GM19240 (cell line): ENCODE results near the gene SLC13A2.

Source experiments
- DNase-seq: peaks from one replicate; pipeline ENCODE4 v3.0.0; 2011; ENCODE audit warnings: low spot score; ENCODE audit not compliant: insufficient read length

SLC13A2 gene

GRCh38 chr17:28491860-28492259 is 18.4 kb downstream of the SLC13A2 start:
- DNase-seq: no peak

DNA sequence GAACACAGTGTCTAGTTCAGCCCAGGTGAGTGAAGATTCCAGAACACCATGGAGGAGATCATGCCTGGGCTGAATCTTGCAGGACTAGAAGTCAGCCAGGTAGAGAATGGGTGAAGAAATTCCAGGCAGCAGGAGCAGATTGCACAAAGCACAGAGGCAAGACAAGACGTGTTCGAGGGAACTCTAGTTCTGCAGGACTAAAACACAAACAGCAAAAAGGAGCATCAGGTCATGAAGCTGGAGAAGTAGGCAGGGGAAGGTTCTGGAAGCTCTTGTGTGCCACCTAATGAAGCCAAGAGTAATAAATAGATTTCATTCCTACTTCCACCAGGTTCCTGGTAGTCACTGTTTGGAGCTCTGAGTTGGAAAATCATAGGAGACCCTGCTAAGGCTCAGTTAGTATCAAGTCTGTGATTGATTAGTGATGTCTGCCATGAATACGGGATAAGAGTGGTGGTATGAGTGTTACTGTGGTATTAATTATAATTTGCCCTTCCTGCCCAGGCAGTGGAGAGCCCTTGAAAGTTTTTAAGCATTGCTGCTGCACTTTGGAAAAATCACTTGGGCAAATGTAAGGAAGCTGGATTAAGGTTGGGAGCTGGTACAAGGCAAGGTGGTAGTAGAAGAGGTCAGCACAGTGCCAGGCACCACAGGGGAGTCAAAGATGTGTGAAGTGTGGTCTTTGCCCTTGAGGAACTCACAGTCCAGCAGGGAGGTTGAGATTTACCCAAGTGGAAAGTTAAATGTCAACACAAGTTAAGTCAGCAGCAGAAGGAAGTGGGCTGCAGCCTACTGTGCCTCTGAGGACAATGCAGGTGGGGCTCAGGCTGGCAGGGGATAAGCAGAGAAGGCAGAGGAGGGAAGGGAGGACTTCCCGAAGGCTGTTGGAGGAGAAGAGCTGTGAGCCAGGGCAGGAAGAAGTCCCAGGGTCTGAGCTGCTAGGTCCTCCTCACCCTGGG is 19.2 kb downstream of the SLC13A2 start:
- no peak for DNase-seq

DNA sequence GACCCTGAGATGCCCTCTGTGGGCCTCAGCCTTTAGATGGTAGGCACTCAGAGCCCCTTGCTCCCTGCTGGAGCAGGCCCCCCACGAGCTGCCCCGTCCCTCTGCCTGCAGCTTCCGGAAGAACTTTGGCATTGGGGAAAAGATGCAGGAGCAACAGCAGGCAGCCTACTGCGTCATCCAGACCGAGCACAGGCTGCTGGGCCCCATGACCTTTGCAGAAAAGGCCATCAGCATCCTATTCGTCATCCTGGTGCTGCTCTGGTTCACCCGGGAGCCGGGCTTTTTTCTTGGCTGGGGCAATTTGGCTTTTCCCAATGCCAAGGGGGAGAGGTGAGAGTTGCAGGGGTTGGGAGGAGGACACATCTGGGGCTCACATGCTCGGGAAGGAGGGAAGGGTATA is 20.0 kb downstream of the SLC13A2 start:
- no peak for DNase-seq

DNA sequence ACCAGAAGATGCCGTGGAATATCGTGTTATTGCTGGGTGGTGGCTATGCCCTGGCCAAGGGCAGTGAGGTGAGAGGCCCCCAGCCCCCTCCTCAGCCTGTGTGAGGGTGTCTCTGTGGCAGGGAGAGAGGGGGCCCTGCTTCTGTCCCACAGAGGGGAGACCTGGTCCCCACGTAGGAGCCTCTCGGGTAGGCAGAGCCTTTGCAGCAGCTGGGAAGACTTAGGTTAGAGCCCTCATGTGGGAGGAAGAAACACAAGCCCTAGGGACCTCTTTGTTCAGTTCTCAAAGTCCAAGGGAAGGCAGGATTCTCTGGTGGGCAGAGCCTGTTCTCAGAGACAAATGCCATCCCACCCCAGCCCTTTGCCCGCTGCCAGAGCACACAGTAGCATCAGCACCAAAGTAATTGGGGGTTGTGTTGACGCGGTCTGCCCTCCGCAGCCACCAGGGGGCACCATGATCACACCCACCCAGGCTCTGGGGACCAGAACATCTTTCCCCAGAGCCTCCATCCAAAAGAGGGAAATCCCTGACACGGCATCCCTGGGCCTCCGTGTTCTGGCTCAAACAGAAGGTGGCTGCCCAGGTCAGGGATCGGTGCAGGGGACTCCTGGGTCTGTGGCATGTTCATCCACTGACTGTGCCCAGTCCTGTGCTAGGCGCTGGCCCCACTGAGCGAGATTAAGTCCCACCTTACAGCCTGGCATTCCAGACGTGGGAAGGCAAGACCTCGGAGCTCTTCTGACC is 21.2 kb downstream of the SLC13A2 start:
- peak; percentile 69 for DNase-seq

DNA sequence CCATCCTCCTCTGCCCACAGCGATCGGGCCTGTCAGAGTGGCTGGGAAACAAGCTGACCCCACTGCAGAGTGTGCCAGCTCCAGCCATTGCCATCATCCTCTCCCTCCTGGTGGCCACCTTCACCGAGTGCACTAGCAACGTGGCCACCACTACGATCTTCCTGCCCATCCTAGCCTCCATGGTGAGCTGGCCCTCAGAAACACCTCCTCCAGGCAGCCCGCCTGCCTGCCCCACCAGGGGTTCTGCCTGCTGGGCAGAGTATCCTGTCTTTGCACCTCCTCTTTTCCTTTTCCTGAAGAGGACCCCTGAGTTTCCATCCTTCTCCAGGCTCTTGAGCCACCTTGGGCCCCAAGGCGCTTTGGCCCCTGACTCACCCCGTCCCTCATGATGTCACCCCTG is 22.2 kb downstream of the SLC13A2 start:
- DNase-seq: no peak

DNA sequence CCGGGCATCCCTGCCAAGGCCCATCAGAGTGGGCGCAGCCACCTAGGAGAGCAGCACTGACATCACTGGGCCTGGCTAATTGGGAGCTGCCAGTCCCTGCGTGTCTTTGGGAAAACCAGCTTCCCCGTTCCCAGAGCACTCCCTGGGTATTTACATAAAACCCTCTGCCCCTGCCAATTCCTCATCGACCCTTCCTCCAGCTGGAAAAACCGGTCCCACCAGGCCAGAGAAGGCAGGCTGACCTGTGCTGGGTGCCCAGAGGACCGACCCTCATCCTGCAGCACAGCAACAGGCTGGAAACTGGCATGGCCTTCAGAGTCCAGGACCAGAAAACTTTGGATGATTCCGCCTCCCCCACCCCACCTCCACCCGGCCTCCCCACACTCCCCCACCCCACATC is 24.5 kb downstream of the SLC13A2 start:
- DNase-seq: no peak

DNA sequence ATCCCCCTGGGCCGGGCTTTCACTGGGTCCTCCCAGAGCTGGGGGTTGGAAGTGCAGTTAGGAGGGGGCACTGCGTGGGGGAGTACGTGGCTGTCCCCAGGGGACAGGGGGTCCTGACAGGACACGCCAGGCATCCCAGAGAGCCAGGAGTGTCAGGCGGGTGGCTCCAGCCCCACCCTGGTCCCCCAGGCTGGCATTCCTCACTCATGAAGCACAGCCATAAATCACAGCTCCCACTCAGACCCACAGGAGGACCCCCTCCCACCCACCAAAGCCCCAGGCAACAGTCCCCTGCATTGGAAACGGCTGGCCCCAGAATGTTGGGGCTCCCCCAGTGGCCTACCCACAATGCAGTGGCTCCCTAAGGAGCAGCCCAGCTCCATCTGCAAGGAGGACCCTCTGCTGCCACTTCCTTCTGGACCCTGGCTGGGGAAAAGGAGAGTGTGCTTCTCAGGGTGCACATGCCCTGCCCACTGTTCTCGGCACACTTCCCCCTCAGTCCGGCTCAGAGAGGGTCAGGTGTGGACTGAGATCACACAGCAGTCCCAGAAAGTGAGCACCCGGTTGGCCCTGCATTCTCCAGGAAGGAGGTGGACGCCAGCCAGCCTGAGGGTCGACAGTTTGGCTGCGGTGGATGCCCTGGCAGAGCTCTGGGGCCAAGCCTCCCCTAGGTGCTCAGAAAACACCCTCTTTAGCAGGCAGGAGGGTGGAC is 25.4 kb downstream of the SLC13A2 start:
- no peak for DNase-seq

DNA sequence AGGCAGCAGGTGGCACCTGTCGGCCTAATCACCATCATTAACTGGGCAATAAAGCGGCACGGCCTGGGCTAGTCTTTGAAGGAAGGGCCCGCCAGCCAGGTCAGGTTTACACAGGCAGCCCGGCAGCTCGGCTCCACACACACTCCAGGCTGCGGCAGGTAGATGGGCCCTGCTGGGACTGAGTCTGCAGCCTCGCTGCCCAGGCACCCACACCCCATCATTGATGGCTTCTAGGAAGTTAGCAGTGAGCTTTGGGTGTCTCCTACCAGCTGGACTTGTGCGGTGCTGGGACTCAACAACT is 25.9 kb downstream of the SLC13A2 start:
- DNase-seq: no peak

DNA sequence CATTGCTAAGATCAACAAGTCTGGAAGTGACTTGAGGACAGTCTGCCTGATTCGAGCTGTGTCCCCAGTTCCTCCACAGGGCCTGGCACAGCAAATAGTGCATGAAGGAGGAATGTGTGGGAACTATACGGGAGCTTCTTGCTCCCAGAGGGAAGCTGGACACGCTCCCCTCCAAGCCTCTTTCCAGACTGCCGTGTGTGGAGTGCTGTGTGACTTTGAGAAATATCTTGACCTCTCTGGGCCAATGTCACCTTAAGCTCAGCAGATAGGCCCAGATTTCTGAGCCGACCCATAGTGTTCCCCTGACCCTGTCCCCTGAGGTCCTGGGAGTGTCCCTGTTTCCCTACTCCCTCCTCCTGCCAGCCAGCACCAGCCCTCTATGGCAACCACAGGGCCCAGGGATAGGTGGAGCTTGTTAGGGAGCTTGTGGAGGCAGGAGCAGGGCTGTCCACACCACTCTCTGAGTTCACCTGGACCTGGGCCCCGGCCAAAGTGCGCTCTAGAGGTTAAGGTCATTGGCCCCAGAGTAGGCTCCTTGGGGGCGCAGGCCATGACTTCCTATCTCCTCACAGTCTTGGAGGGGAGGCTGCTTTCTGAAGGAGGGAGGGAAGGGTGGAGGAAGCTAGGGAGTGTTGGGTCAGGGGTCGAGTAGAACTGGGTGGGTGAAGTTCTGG is 26.4 kb downstream of the SLC13A2 start:
- no peak for DNase-seq

DNA sequence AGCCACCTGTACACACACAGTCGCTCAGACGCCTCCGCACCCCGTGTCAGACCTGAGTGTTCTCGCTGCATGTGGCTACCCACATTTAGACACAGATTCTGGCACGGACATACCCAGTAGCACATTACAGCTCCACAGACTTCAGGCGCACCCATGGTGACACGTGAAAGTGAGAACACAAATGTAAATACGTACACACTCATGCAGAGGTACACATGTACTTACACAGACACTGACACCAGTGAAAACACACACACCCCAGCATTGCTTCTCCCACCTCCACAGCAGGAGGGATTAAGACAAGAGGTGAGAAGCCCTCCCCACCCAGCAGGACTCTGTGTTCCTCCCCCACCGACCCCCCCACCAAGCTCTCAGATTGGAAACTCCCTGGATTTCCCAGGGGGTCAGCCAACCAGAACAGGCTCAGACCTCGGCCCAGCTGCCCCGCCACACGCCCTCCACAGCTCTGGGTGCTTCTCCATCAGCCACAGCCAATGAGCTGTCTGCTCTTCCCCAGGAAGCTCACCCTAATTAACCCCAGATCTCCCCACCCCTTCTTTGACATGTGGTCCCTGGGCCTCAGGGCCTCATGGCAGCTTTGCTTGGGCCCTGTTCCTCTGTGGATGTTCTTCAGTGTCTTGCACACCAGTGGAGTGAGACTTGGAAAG is 27.4 kb downstream of the SLC13A2 start:
- DNase-seq: peak; percentile 76

GRCh38 chr17:28501421-28502284 is 28.2 kb downstream of the SLC13A2 start:
- no peak for DNase-seq

- DNase-seq: no peak
Observed at GRCh38 chr17:28503420-28503819, 30.0 kb downstream of the SLC13A2 start.

- DNase-seq: no peak
Observed at GRCh38 chr17:28505986-28506665, 32.7 kb downstream of the SLC13A2 start, which contains the start of gene FOXN1. Gene FOXN1 (plus strand): TSS chr17:28506348. CDS start chr17:28523970, 17,622 bp downstream.

DNA sequence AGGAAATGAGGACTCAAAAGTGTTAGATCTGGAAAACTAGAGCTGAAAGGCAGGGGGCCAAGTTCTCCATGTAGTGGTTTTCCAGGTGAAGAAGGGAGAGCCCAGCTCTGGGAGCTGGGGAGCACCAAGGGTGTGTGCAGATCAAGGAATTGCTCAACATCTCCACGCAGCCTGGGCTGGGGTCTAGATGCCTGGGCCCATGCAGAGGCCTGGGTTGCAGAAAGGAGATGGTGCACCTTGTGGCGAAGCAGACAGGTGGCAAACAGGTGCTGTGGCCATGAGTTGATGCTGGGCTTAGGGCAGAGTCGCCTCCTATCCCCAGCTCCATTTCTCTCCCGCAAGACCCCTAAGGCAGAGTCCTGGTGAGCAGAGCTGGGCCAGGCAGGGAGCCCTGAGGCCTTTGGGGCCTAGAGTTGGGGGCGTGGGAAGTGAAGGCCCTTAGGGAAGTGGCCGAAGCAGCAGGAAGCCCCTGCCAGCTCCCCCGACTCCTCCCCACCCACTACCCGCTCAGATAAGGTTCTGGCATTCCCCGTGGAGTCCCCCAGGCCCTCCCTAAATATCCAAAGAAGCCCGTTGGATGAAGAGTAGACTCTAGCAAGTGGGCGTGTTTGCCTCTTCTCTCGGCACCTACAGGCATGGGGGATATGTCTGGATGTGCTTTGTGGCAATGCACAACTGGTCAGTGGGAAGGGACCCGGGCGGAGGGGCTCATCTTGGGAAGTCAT is 33.5 kb downstream of the SLC13A2 start:
- DNase-seq: no peak

DNA sequence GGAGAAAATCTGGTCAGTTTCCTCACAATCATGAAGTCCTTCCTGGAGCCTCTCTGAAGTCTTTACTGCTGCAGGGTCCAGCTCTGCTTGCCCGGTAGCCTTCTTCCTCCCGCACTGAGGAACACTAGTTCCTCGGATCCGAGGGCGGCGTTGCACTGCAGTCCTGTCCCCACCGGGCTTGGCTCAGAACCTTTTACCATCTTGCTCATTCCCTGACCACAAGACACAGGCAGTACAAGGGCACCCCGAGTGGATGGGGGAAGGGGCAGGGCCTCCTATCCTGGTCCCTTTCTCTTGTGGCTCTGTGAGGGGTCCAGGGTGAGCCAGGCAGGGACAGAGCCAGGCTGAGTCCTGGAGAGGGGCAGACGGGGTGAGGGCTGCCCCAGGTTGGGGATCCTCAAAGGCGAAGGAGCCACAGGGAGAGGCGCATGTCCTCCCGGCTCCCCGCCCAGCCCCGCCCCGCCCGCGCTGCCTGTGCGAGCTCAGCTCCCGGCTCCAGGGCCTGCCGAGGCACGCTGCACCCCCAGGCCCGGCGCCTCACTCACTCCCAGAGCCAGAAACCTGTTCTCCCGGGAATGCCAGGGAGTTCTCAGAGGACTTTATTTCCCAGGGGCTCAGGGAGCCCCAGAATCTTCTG is 34.2 kb downstream of the SLC13A2 start:
- no peak for DNase-seq

GRCh38 chr17:28508211-28508724 is 34.8 kb downstream of the SLC13A2 start:
- no peak for DNase-seq

DNA sequence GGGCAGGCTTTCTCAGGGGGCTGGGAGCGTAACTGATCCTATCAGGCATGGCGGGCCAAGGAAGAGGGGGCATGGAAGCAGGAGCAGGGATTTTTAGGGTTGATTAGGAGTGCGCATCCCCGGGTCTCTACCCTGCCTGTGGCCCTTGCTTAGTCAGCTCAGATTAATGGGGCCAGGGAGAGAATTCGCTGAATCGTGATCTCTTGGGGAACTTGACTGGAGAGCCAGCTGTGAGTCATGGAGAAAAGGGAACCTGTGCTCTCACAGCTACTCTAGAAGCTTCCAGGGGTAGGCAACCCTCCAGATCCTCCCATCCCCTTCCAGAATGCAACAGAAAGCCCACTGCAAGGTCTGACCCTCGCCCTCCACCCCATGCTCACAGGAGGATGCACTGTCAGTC is 36.3 kb downstream of the SLC13A2 start:
- DNase-seq: no peak
